ENCODE measurements around the gene BMERB1.

DNA sequence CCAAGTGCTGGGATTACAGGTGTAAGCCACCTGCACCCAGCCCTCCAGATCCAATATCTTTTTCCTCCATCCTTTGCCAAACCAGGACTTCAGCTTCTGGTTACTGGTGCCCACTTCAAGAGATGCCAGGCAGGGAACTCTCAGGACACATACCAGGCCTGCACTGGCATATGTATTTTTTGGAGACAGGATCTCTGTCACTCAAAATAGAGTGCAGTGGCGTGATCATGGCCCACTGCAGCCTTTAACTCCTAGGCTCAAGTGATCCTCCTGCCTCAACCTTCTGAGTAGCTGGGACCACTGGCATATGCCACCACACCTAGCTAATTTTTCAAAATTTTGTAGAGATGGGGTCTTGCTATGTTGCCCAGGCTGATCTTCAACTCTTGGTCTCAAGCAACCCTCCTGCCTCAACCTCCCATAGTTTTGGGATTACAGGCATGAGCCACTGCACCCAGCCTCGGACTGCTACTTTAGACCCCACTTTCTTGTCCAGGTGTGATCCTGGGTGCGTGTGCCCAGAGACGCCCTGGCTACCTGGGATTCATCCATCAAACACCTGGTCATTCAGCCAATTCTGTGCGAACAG lies 55.8 kb downstream of the BMERB1 start:
- TF ChIP-seq, protein P1, sequence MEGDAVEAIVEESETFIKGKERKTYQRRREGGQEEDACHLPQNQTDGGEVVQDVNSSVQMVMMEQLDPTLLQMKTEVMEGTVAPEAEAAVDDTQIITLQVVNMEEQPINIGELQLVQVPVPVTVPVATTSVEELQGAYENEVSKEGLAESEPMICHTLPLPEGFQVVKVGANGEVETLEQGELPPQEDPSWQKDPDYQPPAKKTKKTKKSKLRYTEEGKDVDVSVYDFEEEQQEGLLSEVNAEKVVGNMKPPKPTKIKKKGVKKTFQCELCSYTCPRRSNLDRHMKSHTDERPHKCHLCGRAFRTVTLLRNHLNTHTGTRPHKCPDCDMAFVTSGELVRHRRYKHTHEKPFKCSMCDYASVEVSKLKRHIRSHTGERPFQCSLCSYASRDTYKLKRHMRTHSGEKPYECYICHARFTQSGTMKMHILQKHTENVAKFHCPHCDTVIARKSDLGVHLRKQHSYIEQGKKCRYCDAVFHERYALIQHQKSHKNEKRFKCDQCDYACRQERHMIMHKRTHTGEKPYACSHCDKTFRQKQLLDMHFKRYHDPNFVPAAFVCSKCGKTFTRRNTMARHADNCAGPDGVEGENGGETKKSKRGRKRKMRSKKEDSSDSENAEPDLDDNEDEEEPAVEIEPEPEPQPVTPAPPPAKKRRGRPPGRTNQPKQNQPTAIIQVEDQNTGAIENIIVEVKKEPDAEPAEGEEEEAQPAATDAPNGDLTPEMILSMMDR (IDR thresholded peaks at IDR 0.05) = no peak
- no peak for TF ChIP-seq POLR2A (IDR thresholded peaks at IDR 0.05)
